ENCODE results near the gene MN1. TPM values are rescaled to one million over a fixed set of nuclear protein-coding genes. Genes with fewer than 3 reads are reported as not detected.

Gene MN1
- total and polyA plus RNA-seq, 7 donors, result 4.3 to 39.3 (median 17.6) TPM

DNA sequence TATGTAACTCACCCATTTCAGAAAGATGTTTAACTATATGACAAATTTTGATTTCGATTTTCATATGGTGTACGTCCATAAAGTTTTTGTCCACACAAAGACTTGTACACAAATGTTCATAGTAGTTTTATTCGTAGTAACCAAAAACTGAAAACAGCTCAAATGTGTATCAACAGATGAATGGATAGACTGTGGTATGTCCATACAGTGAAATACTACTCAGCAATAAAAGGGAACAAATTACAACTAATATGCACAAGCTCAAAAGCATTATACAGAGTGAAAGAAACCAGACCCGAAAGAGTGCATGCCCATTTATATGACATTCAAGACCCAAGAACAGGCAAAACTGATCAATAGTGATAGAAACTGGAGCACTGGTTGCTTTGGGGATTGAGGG, 64.0 kb downstream of the MN1 start:
- ATAC-seq (no peak), DNase-seq (no peak)
- Histone ChIP-seq H3K4me1 (no peaks in the 10 kb centered on the region), H3K4me3 (no peak overlapping the region), H3K27ac (no peak overlapping the region), H3K36me3 (ENCODE audit: insufficient read depth in 1 of 2, low read depth in 1 of 2) (no peaks in the 10 kb centered on the region), H3K9me3 (peaks cover 8% of the 10 kb centered on the region), H3K27me3 (ENCODE audit: insufficient read depth in 3 of 3, low read length in 2 of 3) (no peaks in the 10 kb centered on the region)
- TF ChIP-seq CTCF (IDR thresholded peaks at IDR 0.05), result no peak
- 95 to 99% (median 96%) methylated on average over 4 of the region's 4 CpGs for WGBS, 3 donors
- intact Hi-C loops (cut with DNase I), result no loop called here

DNA sequence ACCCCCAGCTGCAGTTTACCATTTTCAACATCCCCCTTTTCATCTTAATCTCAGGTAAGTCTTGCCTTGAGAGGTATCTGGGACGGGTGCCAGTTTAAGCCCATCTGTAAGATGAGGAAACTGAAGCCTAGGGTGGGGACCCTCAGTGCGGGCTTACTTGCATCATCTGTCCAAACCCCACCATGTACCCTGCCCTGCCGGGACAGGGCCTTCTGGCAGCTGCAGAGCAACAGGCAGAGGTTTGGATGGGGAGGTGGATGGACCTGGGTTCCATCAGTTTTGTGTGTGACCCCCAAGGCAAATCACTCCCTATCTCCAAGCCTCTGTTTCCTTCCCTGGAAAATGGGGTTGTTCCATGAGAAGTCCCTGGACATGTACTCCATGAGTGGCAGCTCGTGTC, 67.5 kb downstream of the MN1 start:
- intact Hi-C loops (cut with DNase I), result no loop called here
- ATAC-seq (no peak), DNase-seq (no peak)
- no peaks in the 10 kb centered on the region for H3K36me3 ChIP-seq (ENCODE audit: insufficient read depth in 1 of 2, low read depth in 1 of 2)
- WGBS, 3 donors, result 90 to 96% (median 94%) methylated on average over 4 of the region's 4 CpGs
- no peak for TF ChIP-seq CTCF (IDR thresholded peaks at IDR 0.05)
- no peak overlapping the region for H3K4me3 ChIP-seq
- no peaks in the 10 kb centered on the region for H3K4me1 ChIP-seq
- H3K27ac ChIP-seq, result no peak overlapping the region
- no peaks in the 10 kb centered on the region for H3K27me3 ChIP-seq (ENCODE audit: insufficient read depth in 3 of 3, low read length in 2 of 3)
- no peaks in the 10 kb centered on the region for H3K9me3 ChIP-seq

DNA sequence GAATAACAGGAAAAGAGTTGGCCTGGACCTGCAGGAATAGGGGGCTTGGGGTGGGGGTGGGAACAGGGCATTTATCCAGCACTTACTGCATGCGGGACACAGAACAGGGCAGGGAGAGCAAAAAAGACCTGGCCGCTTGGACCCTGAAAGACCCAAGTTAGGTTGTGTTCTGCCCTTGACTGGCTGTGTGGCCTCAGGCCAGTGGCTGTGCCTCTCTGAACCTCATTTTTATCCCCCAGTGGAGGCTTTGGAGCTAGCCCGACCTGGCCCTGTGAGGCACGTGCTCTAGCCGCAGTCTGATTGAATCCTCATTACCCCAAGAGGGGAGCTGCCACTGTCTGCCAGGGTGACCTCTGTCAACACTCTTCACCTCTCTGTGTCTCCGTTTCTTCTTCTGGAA, 68.7 kb downstream of the MN1 start:
- no peak for ATAC-seq
- Histone ChIP-seq H3K4me1 (no peaks in the 10 kb centered on the region), H3K9me3 (no peaks in the 10 kb centered on the region), H3K27ac (no peak overlapping the region), H3K36me3 (ENCODE audit: insufficient read depth in 1 of 2, low read depth in 1 of 2) (no peaks in the 10 kb centered on the region), H3K27me3 (ENCODE audit: insufficient read depth in 3 of 3, low read length in 2 of 3) (no peaks in the 10 kb centered on the region), H3K4me3 (no peak overlapping the region)
- no peak for DNase-seq
- 89% methylated on average over 6 of the region's 6 CpGs for WGBS, 3 donors
- intact Hi-C loops (cut with DNase I), result no loop called here
- TF ChIP-seq CTCF (IDR thresholded peaks at IDR 0.05), result no peak

DNA sequence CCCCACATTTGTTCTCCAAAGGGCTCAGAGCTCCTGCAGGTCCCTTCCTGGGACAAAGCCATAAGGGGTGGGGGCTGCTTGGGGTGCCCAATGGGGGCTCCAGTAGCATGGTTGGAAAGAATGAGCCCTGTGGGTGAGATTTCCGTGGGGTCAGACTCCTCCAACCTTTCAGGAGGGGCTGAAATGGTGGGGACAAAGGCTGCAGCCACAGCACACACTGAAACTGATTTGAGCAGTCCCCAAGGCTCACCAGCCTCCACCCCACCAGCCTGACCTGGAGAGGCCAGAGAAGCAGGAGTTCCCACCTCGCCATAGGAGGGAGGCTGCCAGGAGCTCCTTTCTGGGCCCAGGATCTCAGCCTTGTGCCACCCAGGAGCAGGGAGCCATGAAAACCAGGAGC, 69.2 kb downstream of the MN1 start:
- no peak for TF ChIP-seq CTCF (IDR thresholded peaks at IDR 0.05)
- ATAC-seq, result no peak
- intact Hi-C loops (cut with DNase I), result no loop called here
- DNase-seq, result no peak
- H3K27ac ChIP-seq, result no peak overlapping the region
- 87 to 92% (median 88%) methylated on average over 2 of the region's 2 CpGs for WGBS, 3 donors
- no peaks in the 10 kb centered on the region for H3K9me3 ChIP-seq
- H3K4me1 ChIP-seq, result no peaks in the 10 kb centered on the region
- H3K36me3 ChIP-seq (ENCODE audit: insufficient read depth in 1 of 2, low read depth in 1 of 2), result no peaks in the 10 kb centered on the region
- H3K4me3 ChIP-seq, result no peak overlapping the region
- no peaks in the 10 kb centered on the region for H3K27me3 ChIP-seq (ENCODE audit: insufficient read depth in 3 of 3, low read length in 2 of 3)

- Histone ChIP-seq H3K4me1 (no peaks in the 10 kb centered on the region), H3K4me3 (no peak overlapping the region), H3K27ac (no peak overlapping the region), H3K36me3 (ENCODE audit: insufficient read depth in 1 of 2, low read depth in 1 of 2) (no peaks in the 10 kb centered on the region), H3K27me3 (ENCODE audit: insufficient read depth in 3 of 3, low read length in 2 of 3) (no peaks in the 10 kb centered on the region), H3K9me3 (no peaks in the 10 kb centered on the region)
- TF ChIP-seq CTCF (IDR thresholded peaks at IDR 0.05), result no peak
- intact Hi-C loops (cut with DNase I), result no loop called here
- ATAC-seq (no peak), DNase-seq (no peak)
- WGBS, 3 donors, result 77 to 82% (median 79%) methylated on average over 3 of the region's 3 CpGs
Measured at GRCh38 chr22:27731621-27732020, 69.9 kb downstream of the MN1 start.
